ENCODE results near the gene TSPAN18.

GRCh38 chr11:44734843-44735381 lies 8.2 kb downstream of the TSPAN18 start:
- no peak for TF ChIP-seq CTCF (IDR thresholded peaks at IDR 0.05; ENCODE audit: low read depth, low read length)
- TF ChIP-seq EZH2phosphoT487 (IDR thresholded peaks at IDR 0.05; ENCODE audit: low read depth): no peak

All from OCI-LY3 (cell line).